HepG2 (cell line): ENCODE data around the gene CMIP. TPM values are rescaled to one million over a fixed set of nuclear protein-coding genes. Genes with fewer than 3 reads are reported as not detected.
A peak's percentile ranks its signal among the peaks of the same experiment; 100 is the strongest.

ENCODE experiments used
- ARNT2 ChIP-seq: sonication (generic); formaldehyde crosslinking; IDR thresholded peaks from 2 replicates; pipeline ENCODE4 v1.8.0; 2022; ENCODE audit warnings: mild to moderate bottlenecking, low read depth, missing genetic modification reagents, moderate library complexity
- CREM ChIP-seq, 2 experiments: sonication (generic) in 1 of 2; formaldehyde crosslinking in 1 of 2; IDR thresholded peaks; 2 replicates each; pipeline versions ENCODE4 v1.4.0 to v1.6.1; 2016 to 2020; ENCODE audit warnings: antibody characterized with exemption in 1 of 2, mild to moderate bottlenecking in 1 of 2, missing genetic modification reagents in 1 of 2
- ELF4 ChIP-seq: sonication (generic); formaldehyde crosslinking; IDR thresholded peaks from 2 replicates; pipeline ENCODE4 v1.5.0; 2020; ENCODE audit warnings: missing genetic modification reagents, mild to moderate bottlenecking, moderate library complexity, borderline replicate concordance
- ERF ChIP-seq: IDR thresholded peaks from 2 replicates; pipeline ENCODE4 v1.6.1; 2018; ENCODE audit warnings: missing biosample characterization, missing genetic modification reagents
- KDM2A ChIP-seq: sonication (generic); formaldehyde crosslinking; IDR thresholded peaks from 2 replicates; pipeline ENCODE4 v1.4.0; 2020; ENCODE audit warnings: low read depth, missing genetic modification reagents, borderline replicate concordance
- KLF16 ChIP-seq, 2 experiments: sonication (generic) in 1 of 2; formaldehyde crosslinking in 1 of 2; IDR thresholded peaks; 2 replicates each; pipeline versions ENCODE4 v1.6.1 to v1.8.0; 2016 to 2023; ENCODE audit warnings: missing genetic modification reagents in 2 of 2, missing compliant biosample characterization in 1 of 2
- NFE2 ChIP-seq: sonication (generic); formaldehyde crosslinking; IDR thresholded peaks from 2 replicates; pipeline ENCODE4 v1.4.0; 2020; ENCODE audit warnings: missing genetic modification reagents
- NFKB2 ChIP-seq: sonication (generic); formaldehyde crosslinking; IDR thresholded peaks from 2 replicates; pipeline ENCODE4 v1.4.0; 2020; ENCODE audit warnings: missing genetic modification reagents, borderline replicate concordance
- NR2F1 ChIP-seq, 2 experiments: fragments of 450-650 bp in 1 of 2; formaldehyde crosslinking in 1 of 2; IDR thresholded peaks; 2 replicates each; pipeline versions ENCODE4 v1.5.0 to v1.6.1; 2016 to 2020; ENCODE audit warnings: mild to moderate bottlenecking in 1 of 2, missing compliant biosample characterization in 1 of 2, missing genetic modification reagents in 1 of 2, moderate library complexity in 1 of 2
- SAFB2 ChIP-seq: sonication (generic); formaldehyde crosslinking; IDR thresholded peaks from 2 replicates; pipeline ENCODE4 v1.5.1; 2020; ENCODE audit warnings: missing genetic modification reagents, low read depth, mild to moderate bottlenecking, borderline replicate concordance
- TAF1 ChIP-seq: sonication (generic); formaldehyde crosslinking; IDR thresholded peaks from 2 replicates; pipeline ENCODE4 v1.4.0; 2020; ENCODE audit warnings: missing genetic modification reagents
- TFDP2 ChIP-seq: sonication (generic); formaldehyde crosslinking; IDR thresholded peaks from 2 replicates; pipeline ENCODE4 v1.4.0; 2020; ENCODE audit warnings: missing genetic modification reagents
- WIZ ChIP-seq: sonication (generic); formaldehyde crosslinking; IDR thresholded peaks from 2 replicates; pipeline ENCODE4 v1.5.1; 2020; ENCODE audit warnings: mild to moderate bottlenecking, missing genetic modification reagents
- ZFP36 ChIP-seq: fragments of 150-350 bp; IDR thresholded peaks from 2 replicates; pipeline ENCODE4 v1.6.1; 2018; ENCODE audit warnings: borderline replicate concordance, low read length, low read depth; ENCODE audit not compliant: partially characterized antibody
- ZFX ChIP-seq: sonication (generic); formaldehyde crosslinking; IDR thresholded peaks from 2 replicates; pipeline ENCODE4 v1.4.0; 2020; ENCODE audit warnings: mild to moderate bottlenecking, low read depth, missing genetic modification reagents, moderate library complexity
- ZNF275 ChIP-seq: sonication (generic); formaldehyde crosslinking; IDR thresholded peaks from 2 replicates; pipeline ENCODE4 v1.8.0; 2022; ENCODE audit warnings: missing genetic modification reagents, mild to moderate bottlenecking, inconsistent platforms, borderline replicate concordance
- ZNF609 ChIP-seq: sonication (generic); formaldehyde crosslinking; IDR thresholded peaks from 2 replicates; pipeline ENCODE4 v1.4.0; 2020; ENCODE audit warnings: mild to moderate bottlenecking, missing genetic modification reagents, borderline replicate concordance
- ZNF740 ChIP-seq: sonication (generic); formaldehyde crosslinking; IDR thresholded peaks from 2 replicates; pipeline ENCODE4 v1.4.0; 2020; ENCODE audit warnings: missing genetic modification reagents
- ZNF782 ChIP-seq: sonication (generic); formaldehyde crosslinking; IDR thresholded peaks from 2 replicates; pipeline ENCODE4 v1.4.0; 2020; ENCODE audit warnings: missing genetic modification reagents, mild to moderate bottlenecking, borderline replicate concordance
- polyA plus RNA-seq, 8 experiments: library from polyadenylated mRNA; depleted of rRNA in 3 of 8; stranded (reverse) in 7 of 8; unstranded in 1 of 8; fragments of >200 nt; fragmentation: Illumina TruSeq in 4 of 8; extraction: Trizol in 4 of 8; gene quantifications; 2 replicates each; pipeline versions ENCODE4 v1.2.1 to v1.2.3, GENCODE V29; 2011 to 2016; ENCODE audit warnings: low read depth in 4 of 8, missing spikeins in 1 of 8, mixed read lengths in 1 of 8; ENCODE audit not compliant: insufficient read depth in 1 of 8
- total RNA-seq, 5 experiments: library from RNA; depleted of rRNA; stranded (reverse); fragments of >200 nt; fragmentation: Illumina TruSeq; extraction: Trizol; gene quantifications; 2 replicates each; pipeline ENCODE4 v1.2.3, GENCODE V29; 2016; ENCODE audit warnings: low read depth in 1 of 5

CMIP gene
- total and polyA plus RNA-seq, 2 of the 13 experiments (the other 11 are each of a cell fraction or from before 2014, with no cell fraction given): 10.9 to 18.1 TPM

- TF ChIP-seq NFE2 (CRISPR knock-in tag) (no peak), ERF (peak; percentile 81; the same call in 1 of the 2 replicates), TAF1 (CRISPR knock-in tag) (peak; percentile 48), KDM2A (CRISPR knock-in tag) (0 out of 2 replicates have a peak, but pooled peaks have one; percentile 30), SAFB2 (CRISPR knock-in tag) (no peak), NFKB2 (peak; percentile 86; the same call in 1 of the 2 replicates), TFDP2 (CRISPR knock-in tag) (no peak), WIZ (CRISPR knock-in tag) (peak; percentile 91; the same call in 1 of the 2 replicates), CREM (IDR thresholded peaks at IDR 0.05) (peak; percentile 66), CREM (CRISPR knock-in tag; IDR thresholded peaks at IDR 0.05) (no peak), ZFP36 (no peak), ZNF275 (CRISPR knock-in tag) (0 out of 2 replicates have a peak, but pooled peaks have one; percentile 50), KLF16 (CRISPR knock-in tag; IDR thresholded peaks at IDR 0.05) (peak in 1 of 2 experiments; percentile 53; a peak in 1 of 4 replicates), ZNF740 (CRISPR knock-in tag) (no peak), ZFX (peak; percentile 81), NR2F1 (CRISPR knock-in tag; IDR thresholded peaks at IDR 0.05) (no peak), ARNT2 (CRISPR knock-in tag) (0 out of 2 replicates have a peak, but pooled peaks have one; percentile 39), ZNF609 (CRISPR knock-in tag) (no peak), ZNF782 (CRISPR knock-in tag) (no peak), ELF4 (CRISPR knock-in tag) (no peak)
Measured at GRCh38 chr16:81745704-81746558, 301.3 kb downstream of the CMIP start (continued).
